WTC11 (cell line): Measurements from ENCODE around the gene CDK10. TPM values are rescaled to one million over a fixed set of nuclear protein-coding genes. Genes with fewer than 3 reads are reported as not detected.

Source experiments
- ATAC-seq: fragments of 200-7000 bp; cut with Tn5 transposase; 2 replicates; pipeline ENCODE4 v1.10.0; 2021; ENCODE audit warnings: mild to moderate bottlenecking, moderate library complexity
- CTCF ChIA-PET: fragments of 300-600 bp; sonication (Branson Sonifier 250); formaldehyde crosslinking; loops from one replicate; lab custom pipeline; 2021; ENCODE audit warnings: antibody characterized with exemption; lab: Charles Lee
- POLR2A ChIA-PET: fragments of 350-600 bp; sonication (Branson Sonifier 250); formaldehyde crosslinking; loops from one replicate; lab custom pipeline; 2021; ENCODE audit warnings: antibody characterized with exemption; lab: Charles Lee
- DNase-seq: peaks from one replicate; pipeline ENCODE4 v3.0.0; 2021; ENCODE audit warnings: low spot score
- H3K27ac Mint-ChIP-seq: 2 replicates; pipeline ENCODE4 v1.8.0; 2021; ENCODE audit warnings: mixed read lengths
- H3K27me3 Mint-ChIP-seq: 2 replicates; pipeline ENCODE4 v1.8.0; 2021; ENCODE audit warnings: low read depth, mild to moderate bottlenecking, moderate library complexity, mixed read lengths
- H3K36me3 Mint-ChIP-seq: 2 replicates; pipeline ENCODE4 v1.8.0; 2021; ENCODE audit warnings: mixed read lengths
- H3K4me1 Mint-ChIP-seq: 2 replicates; pipeline ENCODE4 v1.8.0; 2022; ENCODE audit warnings: mixed read lengths
- H3K4me3 Mint-ChIP-seq: 2 replicates; pipeline ENCODE4 v1.8.0; 2021; ENCODE audit warnings: mild to moderate bottlenecking, moderate library complexity, mixed read lengths
- H3K9me3 Mint-ChIP-seq: 2 replicates; pipeline ENCODE4 v1.8.0; 2021; ENCODE audit warnings: mixed read lengths
- AFF4 ChIP-seq: sonication (generic); formaldehyde crosslinking; IDR thresholded peaks from 2 replicates; pipeline ENCODE4 v1.8.1; 2023; ENCODE audit warnings: mild to moderate bottlenecking, missing genetic modification reagents, borderline replicate concordance
- ETV6 ChIP-seq: sonication (generic); formaldehyde crosslinking; IDR thresholded peaks from 2 replicates; pipeline ENCODE4 v1.8.1; 2022; ENCODE audit warnings: mild to moderate bottlenecking, missing genetic modification reagents
- FOXJ3 ChIP-seq: sonication (generic); formaldehyde crosslinking; IDR thresholded peaks from 2 replicates; pipeline ENCODE4 v1.9.0; 2021; ENCODE audit warnings: missing genetic modification reagents, mild to moderate bottlenecking, borderline replicate concordance
- HMGA2 ChIP-seq: fragments of 250-450 bp; sonication (Bioruptor Pico); IDR thresholded peaks from 2 replicates; pipeline ENCODE4 v1.4.0; 2021; ENCODE audit warnings: mild to moderate bottlenecking, moderate library complexity
- JAZF1 ChIP-seq: fragments of 250-450 bp; sonication (Bioruptor Pico); IDR thresholded peaks from 2 replicates; pipeline ENCODE4 v1.9.0; 2021; ENCODE audit warnings: moderate library complexity, mild to moderate bottlenecking, inconsistent platforms
- MXD4 ChIP-seq: fragments of 250-450 bp; sonication (Bioruptor Pico); IDR thresholded peaks from 2 replicates; pipeline ENCODE4 v1.8.0; 2021; ENCODE audit warnings: mild to moderate bottlenecking, moderate library complexity, borderline replicate concordance
- MYBL2 ChIP-seq: sonication (generic); formaldehyde crosslinking; IDR thresholded peaks from 2 replicates; pipeline ENCODE4 v1.8.1; 2023; ENCODE audit warnings: mild to moderate bottlenecking, moderate library complexity, missing genetic modification reagents
- RELA ChIP-seq: sonication (generic); formaldehyde crosslinking; IDR thresholded peaks from 2 replicates; pipeline ENCODE4 v1.8.1; 2022; ENCODE audit warnings: missing genetic modification reagents, mild to moderate bottlenecking, borderline replicate concordance
- SOX15 ChIP-seq: fragments of 250-450 bp; sonication (Bioruptor Pico); IDR thresholded peaks from 2 replicates; pipeline ENCODE4 v1.9.0; 2021; ENCODE audit warnings: mild to moderate bottlenecking
- ZNF219 ChIP-seq: sonication (generic); formaldehyde crosslinking; IDR thresholded peaks from 2 replicates; pipeline ENCODE4 v1.8.0; 2023; ENCODE audit warnings: missing genetic modification reagents, mild to moderate bottlenecking, borderline replicate concordance
- ZNF532 ChIP-seq: fragments of 250-450 bp; sonication (Bioruptor Pico); IDR thresholded peaks from 2 replicates; pipeline ENCODE4 v1.9.0; 2021; ENCODE audit warnings: mild to moderate bottlenecking, borderline replicate concordance
- ZSCAN18 ChIP-seq: fragments of 250-450 bp; sonication (Bioruptor Pico); IDR thresholded peaks from 2 replicates; pipeline ENCODE4 v2.1.2; 2022; ENCODE audit warnings: mild to moderate bottlenecking, moderate library complexity
- total RNA-seq: library from RNA; stranded (reverse); gene quantifications from 3 replicates; pipeline ENCODE4 v1.2.3, GENCODE V29; 2021
- TF ChIP-seq, protein P1 (sequence below): sonication (generic); formaldehyde crosslinking; IDR thresholded peaks from 2 replicates; pipeline ENCODE4 v1.8.0; 2022; ENCODE audit warnings: mild to moderate bottlenecking, missing genetic modification reagents
- TF ChIP-seq, protein P2 (sequence below): sonication (generic); formaldehyde crosslinking; IDR thresholded peaks from 2 replicates; pipeline ENCODE4 v1.8.0; 2022; ENCODE audit warnings: mild to moderate bottlenecking, missing genetic modification reagents
- TF ChIP-seq, protein P3 (sequence below): sonication (generic); formaldehyde crosslinking; IDR thresholded peaks from 2 replicates; pipeline ENCODE4 v1.8.1; 2023; ENCODE audit warnings: mild to moderate bottlenecking, missing genetic modification reagents
- TF ChIP-seq, protein P4 (sequence below): sonication (generic); formaldehyde crosslinking; IDR thresholded peaks from 2 replicates; pipeline ENCODE4 v1.8.0; 2023; ENCODE audit warnings: missing genetic modification reagents

CDK10 gene
- total RNA-seq, 1 experiment from 2014 or later = 102 TPM

DNA sequence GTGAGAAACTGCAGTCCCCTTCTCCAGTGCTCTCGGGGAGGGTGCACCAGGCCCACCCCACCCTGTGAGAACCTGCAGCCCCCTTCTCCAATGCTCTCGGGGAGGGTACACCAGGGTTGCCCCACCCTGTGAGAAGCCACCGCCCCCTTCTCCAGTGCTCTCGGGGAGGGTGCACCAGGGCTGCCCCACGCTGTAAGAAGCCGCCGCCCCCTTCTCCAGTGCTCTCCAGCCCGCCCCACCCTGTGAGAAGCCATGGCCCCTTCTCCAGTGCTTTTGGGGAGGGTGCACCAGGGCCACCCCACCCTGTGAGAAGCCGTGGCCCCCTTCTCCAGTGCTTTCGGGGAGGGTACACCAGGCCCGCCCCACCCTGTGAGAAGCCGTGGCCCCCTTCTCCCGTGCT is 16.7 kb upstream of the CDK10 start:
- H3K9me3 Mint-ChIP-seq = peaks cover 31% of the 10 kb centered on the region
- POLR2A ChIA-PET = no interaction called here
- no peak overlapping the region for H3K4me3 Mint-ChIP-seq
- no peaks in the 10 kb centered on the region for H3K4me1 Mint-ChIP-seq
- no peak for DNase-seq
- CTCF ChIA-PET = no interaction called here
- H3K27me3 Mint-ChIP-seq = peaks cover 13% of the 10 kb centered on the region
- H3K36me3 Mint-ChIP-seq = peaks cover 25% of the 10 kb centered on the region
- TF ChIP-seq, protein P1, sequence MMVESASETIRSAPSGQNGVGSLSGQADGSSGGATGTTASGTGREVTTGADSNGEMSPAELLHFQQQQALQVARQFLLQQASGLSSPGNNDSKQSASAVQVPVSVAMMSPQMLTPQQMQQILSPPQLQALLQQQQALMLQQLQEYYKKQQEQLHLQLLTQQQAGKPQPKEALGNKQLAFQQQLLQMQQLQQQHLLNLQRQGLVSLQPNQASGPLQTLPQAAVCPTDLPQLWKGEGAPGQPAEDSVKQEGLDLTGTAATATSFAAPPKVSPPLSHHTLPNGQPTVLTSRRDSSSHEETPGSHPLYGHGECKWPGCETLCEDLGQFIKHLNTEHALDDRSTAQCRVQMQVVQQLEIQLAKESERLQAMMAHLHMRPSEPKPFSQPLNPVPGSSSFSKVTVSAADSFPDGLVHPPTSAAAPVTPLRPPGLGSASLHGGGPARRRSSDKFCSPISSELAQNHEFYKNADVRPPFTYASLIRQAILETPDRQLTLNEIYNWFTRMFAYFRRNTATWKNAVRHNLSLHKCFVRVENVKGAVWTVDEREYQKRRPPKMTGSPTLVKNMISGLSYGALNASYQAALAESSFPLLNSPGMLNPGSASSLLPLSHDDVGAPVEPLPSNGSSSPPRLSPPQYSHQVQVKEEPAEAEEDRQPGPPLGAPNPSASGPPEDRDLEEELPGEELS (CRISPR knock-in tag) = no peak
- TF ChIP-seq ETV6 (CRISPR knock-in tag) (no peak), RELA (CRISPR knock-in tag) (no peak), ZNF219 (no peak), SOX15 (no peak), ZNF532 (CRISPR knock-in tag) (no peak), AFF4 (CRISPR knock-in tag) (no peak), FOXJ3 (CRISPR knock-in tag) (no peak), MYBL2 (CRISPR knock-in tag) (no peak), HMGA2 (no peak), MXD4 (CRISPR knock-in tag) (no peak), ZSCAN18 (CRISPR knock-in tag) (no peak), JAZF1 (CRISPR knock-in tag) (no peak)
- TF ChIP-seq, protein P2, sequence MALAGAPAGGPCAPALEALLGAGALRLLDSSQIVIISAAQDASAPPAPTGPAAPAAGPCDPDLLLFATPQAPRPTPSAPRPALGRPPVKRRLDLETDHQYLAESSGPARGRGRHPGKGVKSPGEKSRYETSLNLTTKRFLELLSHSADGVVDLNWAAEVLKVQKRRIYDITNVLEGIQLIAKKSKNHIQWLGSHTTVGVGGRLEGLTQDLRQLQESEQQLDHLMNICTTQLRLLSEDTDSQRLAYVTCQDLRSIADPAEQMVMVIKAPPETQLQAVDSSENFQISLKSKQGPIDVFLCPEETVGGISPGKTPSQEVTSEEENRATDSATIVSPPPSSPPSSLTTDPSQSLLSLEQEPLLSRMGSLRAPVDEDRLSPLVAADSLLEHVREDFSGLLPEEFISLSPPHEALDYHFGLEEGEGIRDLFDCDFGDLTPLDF (CRISPR knock-in tag) = no peak
- TF ChIP-seq, protein P3, sequence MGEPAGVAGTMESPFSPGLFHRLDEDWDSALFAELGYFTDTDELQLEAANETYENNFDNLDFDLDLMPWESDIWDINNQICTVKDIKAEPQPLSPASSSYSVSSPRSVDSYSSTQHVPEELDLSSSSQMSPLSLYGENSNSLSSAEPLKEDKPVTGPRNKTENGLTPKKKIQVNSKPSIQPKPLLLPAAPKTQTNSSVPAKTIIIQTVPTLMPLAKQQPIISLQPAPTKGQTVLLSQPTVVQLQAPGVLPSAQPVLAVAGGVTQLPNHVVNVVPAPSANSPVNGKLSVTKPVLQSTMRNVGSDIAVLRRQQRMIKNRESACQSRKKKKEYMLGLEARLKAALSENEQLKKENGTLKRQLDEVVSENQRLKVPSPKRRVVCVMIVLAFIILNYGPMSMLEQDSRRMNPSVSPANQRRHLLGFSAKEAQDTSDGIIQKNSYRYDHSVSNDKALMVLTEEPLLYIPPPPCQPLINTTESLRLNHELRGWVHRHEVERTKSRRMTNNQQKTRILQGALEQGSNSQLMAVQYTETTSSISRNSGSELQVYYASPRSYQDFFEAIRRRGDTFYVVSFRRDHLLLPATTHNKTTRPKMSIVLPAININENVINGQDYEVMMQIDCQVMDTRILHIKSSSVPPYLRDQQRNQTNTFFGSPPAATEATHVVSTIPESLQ (CRISPR knock-in tag) = no peak
- TF ChIP-seq, protein P4, sequence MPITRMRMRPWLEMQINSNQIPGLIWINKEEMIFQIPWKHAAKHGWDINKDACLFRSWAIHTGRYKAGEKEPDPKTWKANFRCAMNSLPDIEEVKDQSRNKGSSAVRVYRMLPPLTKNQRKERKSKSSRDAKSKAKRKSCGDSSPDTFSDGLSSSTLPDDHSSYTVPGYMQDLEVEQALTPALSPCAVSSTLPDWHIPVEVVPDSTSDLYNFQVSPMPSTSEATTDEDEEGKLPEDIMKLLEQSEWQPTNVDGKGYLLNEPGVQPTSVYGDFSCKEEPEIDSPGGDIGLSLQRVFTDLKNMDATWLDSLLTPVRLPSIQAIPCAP = no peak
- H3K27ac Mint-ChIP-seq = no peak overlapping the region
- no peak for ATAC-seq
